OCI-LY3 (cell line): ENCODE data around the gene RNF169.

Experiments used
- H2AFZ ChIP-seq: fragments of 200-600, 300-600 bp; shearing (Covaris generic); 2 replicates; pipeline ENCODE4 v1.6.0; 2014; ENCODE audit warnings: antibody characterized with exemption, low read depth, low read length
- H3K27ac ChIP-seq: fragments of 200-600, 300-600 bp; sonication (generic); 2 replicates; pipeline ENCODE4 v1.5.1; 2014; ENCODE audit warnings: mild to moderate bottlenecking, low read length, moderate library complexity, mixed read lengths
- H3K27me3 ChIP-seq: fragments of 200-600, 300-600 bp; sonication (generic); 2 replicates; pipeline ENCODE4 v1.6.1; 2014; ENCODE audit warnings: low read depth, low read length, mixed read lengths
- H3K36me3 ChIP-seq: fragments of 200-600, 300-600 bp; sonication (generic); replicated peaks from 2 replicates; pipeline ENCODE3; 2014; ENCODE audit warnings: low read depth, low read length, mixed read lengths
- H3K4me1 ChIP-seq: fragments of 300-600, 200-600 bp; sonication (generic); 2 replicates; pipeline ENCODE4 v1.6.1; 2014; ENCODE audit warnings: low read length, mixed read lengths
- H3K4me2 ChIP-seq: fragments of 200-600, 300-600 bp; sonication (generic); 2 replicates; pipeline ENCODE4 v1.6.1; 2014; ENCODE audit warnings: low read length, mixed read lengths
- H3K4me3 ChIP-seq: fragments of 300-600, 200-600 bp; sonication (generic); 2 replicates; pipeline ENCODE4 v1.5.1; 2014; ENCODE audit warnings: antibody characterized with exemption, mild to moderate bottlenecking, low read length, moderate library complexity
- H3K79me2 ChIP-seq: fragments of 300-600, 200-600 bp; shearing (Covaris generic); 2 replicates; pipeline ENCODE4 v1.6.1; 2014; ENCODE audit warnings: mild to moderate bottlenecking, low read length, mixed read lengths
- H3K9ac ChIP-seq: fragments of 300-600, 200-600 bp; shearing (Covaris generic); 2 replicates; pipeline ENCODE4 v1.6.0; 2014; ENCODE audit warnings: mild to moderate bottlenecking, low read length, moderate library complexity
- H3K9me3 ChIP-seq: fragments of 200-600, 300-600 bp; shearing (Covaris generic); 2 replicates; pipeline ENCODE4 v1.6.1; 2014; ENCODE audit warnings: low read length, mixed read lengths; ENCODE audit not compliant: insufficient read depth
- H4K20me1 ChIP-seq: fragments of 200-600, 300-600 bp; sonication (generic); 2 replicates; pipeline ENCODE4 v1.6.1; 2016; ENCODE audit warnings: low read length, mixed read lengths; ENCODE audit not compliant: insufficient read depth
- CTCF ChIP-seq: fragments of 200-600, 300-600 bp; sonication (generic); IDR thresholded peaks from 2 replicates; pipeline ENCODE4 v1.5.1; 2014; ENCODE audit warnings: antibody characterized with exemption, low read length, low read depth
- EZH2phosphoT487 ChIP-seq: fragments of 200-600 bp; shearing (Covaris generic); IDR thresholded peaks from 2 replicates; pipeline ENCODE4 v1.6.1; 2018; ENCODE audit warnings: antibody characterized with exemption, mixed run types, low read depth

RNF169 gene

GRCh38 chr11:74702383-74703007 is 46.2 kb upstream of the RNF169 start:
- H3K9me3 ChIP-seq: no peaks in the 10 kb centered on the region
- H4K20me1 ChIP-seq: no peaks in the 10 kb centered on the region
- no peaks in the 10 kb centered on the region for H3K27me3 ChIP-seq
- no peak overlapping the region for H3K9ac ChIP-seq
- TF ChIP-seq CTCF (peak; percentile 93), EZH2phosphoT487 (no peak)
- no peak overlapping the region for H3K27ac ChIP-seq
- H3K4me1 ChIP-seq: peaks cover 5% of the 10 kb centered on the region
- H2AFZ ChIP-seq: peak overlapping the region; percentile 91
- no peaks in the 10 kb centered on the region for H3K36me3 ChIP-seq
- H3K4me3 ChIP-seq: no peak overlapping the region; the same call in 1 of the 2 replicates
- peak overlapping the region; percentile 35 for H3K4me2 ChIP-seq
- no peaks in the 10 kb centered on the region for H3K79me2 ChIP-seq

- H3K79me2 ChIP-seq: no peaks in the 10 kb centered on the region
- H3K9ac ChIP-seq: no peak overlapping the region
- H3K9me3 ChIP-seq: no peaks in the 10 kb centered on the region
- H3K4me3 ChIP-seq: no peak overlapping the region
- peaks cover 4% of the 10 kb centered on the region; the same call in 1 of the 2 replicates for H3K4me1 ChIP-seq
- no peak overlapping the region for H3K4me2 ChIP-seq
- no peak for TF ChIP-seq EZH2phosphoT487
- H3K27me3 ChIP-seq: no peaks in the 10 kb centered on the region
- no peak overlapping the region for H3K27ac ChIP-seq
- H3K36me3 ChIP-seq: no peaks in the 10 kb centered on the region
- H4K20me1 ChIP-seq: no peaks in the 10 kb centered on the region
- 0 out of 2 replicates have a peak overlapping the region, but pooled peaks have one; percentile 91 for H2AFZ ChIP-seq
Measured at GRCh38 chr11:74703211-74703610, 45.4 kb upstream of the RNF169 start.

- TF ChIP-seq EZH2phosphoT487 (no peak), CTCF (no peak)
- Histone ChIP-seq H4K20me1 (no peaks in the 10 kb centered on the region), H3K4me1 (peaks cover 4% of the 10 kb centered on the region; the same call in 1 of the 2 replicates), H3K79me2 (no peaks in the 10 kb centered on the region), H3K4me2 (no peak overlapping the region), H3K36me3 (no peaks in the 10 kb centered on the region), H3K27me3 (no peaks in the 10 kb centered on the region), H2AFZ (no peak overlapping the region), H3K27ac (no peak overlapping the region), H3K9ac (no peak overlapping the region), H3K9me3 (no peaks in the 10 kb centered on the region), H3K4me3 (no peak overlapping the region)
Measured at GRCh38 chr11:74707182-74707581, 41.5 kb upstream of the RNF169 start.

GRCh38 chr11:74707602-74708510 is 40.8 kb upstream of the RNF169 start:
- no peak overlapping the region for H3K4me2 ChIP-seq
- H3K9ac ChIP-seq: no peak overlapping the region
- no peak for TF ChIP-seq CTCF
- TF ChIP-seq EZH2phosphoT487: no peak
- no peaks in the 10 kb centered on the region for H4K20me1 ChIP-seq
- no peak overlapping the region for H3K27ac ChIP-seq
- no peaks in the 10 kb centered on the region for H3K79me2 ChIP-seq
- no peaks in the 10 kb centered on the region for H3K36me3 ChIP-seq
- no peak overlapping the region for H3K4me3 ChIP-seq
- no peaks in the 10 kb centered on the region for H3K27me3 ChIP-seq
- H3K4me1 ChIP-seq: no peaks in the 10 kb centered on the region; the same call in 1 of the 2 replicates
- H2AFZ ChIP-seq: no peak overlapping the region
- no peaks in the 10 kb centered on the region for H3K9me3 ChIP-seq
